Transverse colon (tissue), 4 donors: Measurements from ENCODE around the gene SLC5A1. TPM values are rescaled to one million over a fixed set of nuclear protein-coding genes. Genes with fewer than 3 reads are reported as not detected.
A peak's percentile ranks its signal among the peaks of the same experiment; 100 is the strongest.
"Not testable (repeated sequence)": the region's sequence is repeated elsewhere in the genome, so short reads cannot be mapped to it uniquely, and the experiment has no call there.

Experiments used
- DNase-seq: peaks from one replicate; pipeline ENCODE4 v3.0.0-alpha.2; 2019
- H3K27ac ChIP-seq, 4 donors: fragments of 200-600 bp; sonication (generic); 2 replicates each; pipeline ENCODE4 v1.5.1; 2016 to 2018; ENCODE audit warnings: inconsistent platforms in 4 of 4
- H3K27me3 ChIP-seq: fragments of 200-600 bp; sonication (generic); 2 replicates; pipeline ENCODE4 v1.5.1; 2017; ENCODE audit warnings: inconsistent platforms
- H3K36me3 ChIP-seq, 4 donors: fragments of 200-600 bp; sonication (generic); 2 replicates each; pipeline ENCODE4 v1.5.1; 2017 to 2019; ENCODE audit warnings: inconsistent platforms in 4 of 4
- H3K4me1 ChIP-seq, 4 donors: fragments of 200-600 bp; sonication (generic); 2 replicates each; pipeline ENCODE4 v1.5.1; 2017 to 2020; ENCODE audit warnings: inconsistent platforms in 4 of 4
- H3K4me3 ChIP-seq, 4 donors: fragments of 200-600 bp; sonication (generic); 1 replicate in 1 of 4; 2 replicates in 3 of 4; pipeline versions ENCODE4 v1.5.1 to v1.6.1; 2017 to 2019; ENCODE audit warnings: inconsistent platforms in 4 of 4
- H3K9me3 ChIP-seq, 2 donors: fragments of 200-600 bp; sonication (generic); 2 replicates each; pipeline ENCODE4 v1.5.1; 2017 to 2019; ENCODE audit warnings: inconsistent platforms in 2 of 2
- CTCF ChIP-seq, 5 experiments: fragments of 200-600 bp in 3 of 5; fragments of 450-650 bp in 2 of 5; sonication (generic) in 3 of 5; IDR thresholded peaks; 1 replicate in 2 of 5; 2 replicates in 3 of 5; pipeline ENCODE4 v1.5.1; 2016 to 2017; ENCODE audit warnings: antibody characterized with exemption in 5 of 5, inconsistent platforms in 3 of 5, mild to moderate bottlenecking in 2 of 5, moderate library complexity in 1 of 5
- EP300 ChIP-seq: sonication (generic); formaldehyde crosslinking; IDR thresholded peaks from one replicate; pipeline ENCODE4 v1.6.1; 2017; ENCODE audit warnings: antibody characterized with exemption, low read depth
- POLR2A ChIP-seq: fragments of 450-650 bp; IDR thresholded peaks from one replicate; pipeline ENCODE4 v1.6.1; 2016; ENCODE audit warnings: antibody characterized with exemption, mild to moderate bottlenecking, moderate library complexity
- POLR2AphosphoS5 ChIP-seq, 3 donors: sonication (generic); formaldehyde crosslinking; IDR thresholded peaks; one replicate each; pipeline ENCODE4 v1.6.1; 2016; ENCODE audit warnings: antibody characterized with exemption in 3 of 3
- WGBS, 2 donors: methylation state at CpG; one replicate each; pipeline ENCODE4 v1.1.5; 2018; ENCODE audit warnings: low coverage in 1 of 2; 5-methylcytosine and 5-hydroxymethylcytosine counted together
- in situ Hi-C, 4 donors: fragments of 200-750 bp; cut with MboI; loops; one replicate each; pipeline versions ENCODE4 v1.15.0 to v1.15.1; 2017; ENCODE audit warnings: low sequenced_read_pairs in 3 of 4, low pct_ligation_motif_present in 1 of 4, low pct_unique_long_range_greater_than_20kb in 1 of 4
- intact Hi-C: fragments of 100-400 bp; cut with DNase I; formaldehyde crosslinking; loops from one replicate; pipeline ENCODE4 v1.15.1; 2023; ENCODE audit warnings: low total_unique reads
- total RNA-seq, 4 donors: library from RNA; depleted of rRNA; stranded (reverse); fragments of >200 nt; gene quantifications; one replicate each; pipeline ENCODE4 v1.1.0, GENCODE V29; 2016

SLC5A1 gene
- total RNA-seq, 4 donors from 2014 or later = 25.5 to 145 (median 83.2) TPM

- 79% methylated on average over 2 of the region's 2 CpGs; no CpG with 5 or more reads in 1 of the 2 donors for WGBS, 2 donors
- TF ChIP-seq EP300 (no peak), CTCF (IDR thresholded peaks at IDR 0.05) (no peak), POLR2A (no peak), POLR2AphosphoS5 (IDR thresholded peaks at IDR 0.05) (no peak)
- DNase-seq = no peak
- H3K9me3 ChIP-seq = no peaks in the 10 kb centered on the region
- H3K36me3 ChIP-seq = no peaks in the 10 kb centered on the region
- peaks cover 0 to 8% (median 3%) of the 10 kb centered on the region in 4 donors for H3K4me1 ChIP-seq
- no peak overlapping the region for H3K4me3 ChIP-seq
- in situ Hi-C loops = no loop called here
- intact Hi-C loops = no loop called here
- H3K27me3 ChIP-seq = no peaks in the 10 kb centered on the region
- no peak overlapping the region for H3K27ac ChIP-seq
These were observed 87.4 kb downstream of the SLC5A1 start for GRCh38 chr22:32130464-32130863.

GRCh38 chr22:32132126-32132525 is 89.1 kb downstream of the SLC5A1 start:
- Histone ChIP-seq H3K4me3 (no peak overlapping the region), H3K36me3 (no peaks in the 10 kb centered on the region), H3K9me3 (no peaks in the 10 kb centered on the region), H3K4me1 (peaks cover 0 to 8% (median 5%) of the 10 kb centered on the region in 4 donors), H3K27ac (no peak overlapping the region), H3K27me3 (no peaks in the 10 kb centered on the region)
- 90% methylated on average over 11 of the region's 11 CpGs; no CpG with 5 or more reads in 1 of the 2 donors for WGBS, 2 donors
- DNase-seq = no peak
- intact Hi-C loops = no loop called here
- TF ChIP-seq CTCF (IDR thresholded peaks at IDR 0.05) = no peak
- in situ Hi-C loops = no loop called here

- no peaks in the 10 kb centered on the region for H3K27me3 ChIP-seq
- WGBS, 2 donors = 100% methylated on average over 1 of the region's 1 CpG; no CpG with 5 or more reads in 1 of the 2 donors
- H3K4me3 ChIP-seq = no peak overlapping the region
- no peak for DNase-seq
- no peaks in the 10 kb centered on the region for H3K9me3 ChIP-seq
- H3K4me1 ChIP-seq = peaks cover 0 to 8% (median 5%) of the 10 kb centered on the region in 4 donors
- intact Hi-C loops = no loop called here
- in situ Hi-C loops = no loop called here
- no peak overlapping the region for H3K27ac ChIP-seq
- TF ChIP-seq CTCF (IDR thresholded peaks at IDR 0.05) (no peak), EP300 (no peak), POLR2AphosphoS5 (IDR thresholded peaks at IDR 0.05) (no peak), POLR2A (no peak)
- H3K36me3 ChIP-seq = no peaks in the 10 kb centered on the region
These were observed 89.7 kb downstream of the SLC5A1 start for GRCh38 chr22:32132783-32133182.

GRCh38 chr22:32134796-32135195 is 91.7 kb downstream of the SLC5A1 start:
- intact Hi-C loops, H3K27me3 ChIP-seq, H3K36me3 ChIP-seq, H3K4me1 ChIP-seq, H3K9me3 ChIP-seq, DNase-seq, in situ Hi-C loops, H3K4me3 ChIP-seq, H3K27ac ChIP-seq: not testable (repeated sequence)
- 44 to 71% methylated on average over 4 to 14 of the region's 14 CpGs for WGBS, 2 donors

- H3K36me3 ChIP-seq, intact Hi-C loops, H3K4me3 ChIP-seq, H3K4me1 ChIP-seq, in situ Hi-C loops, H3K9me3 ChIP-seq, H3K27me3 ChIP-seq: not testable (repeated sequence)
- peak; percentile 63 for DNase-seq
- WGBS, 2 donors = 52 to 54% methylated on average over 2 to 3 of the region's 3 CpGs
- H3K27ac ChIP-seq = peak overlapping the region in 3 of 4 donors; percentile 27 to 45 (median 44)
These were observed 92.9 kb downstream of the SLC5A1 start for GRCh38 chr22:32135958-32136357.

GRCh38 chr22:32136881-32137280 is 93.8 kb downstream of the SLC5A1 start:
- H3K9me3 ChIP-seq, intact Hi-C loops, DNase-seq, H3K27ac ChIP-seq, H3K4me3 ChIP-seq, H3K27me3 ChIP-seq, H3K4me1 ChIP-seq, H3K36me3 ChIP-seq, in situ Hi-C loops: not testable (repeated sequence)
- WGBS, 2 donors = 88% methylated on average over 4 of the region's 4 CpGs; no CpG with 5 or more reads in 1 of the 2 donors
